H1 (cell line): ENCODE results near the gene ELOVL6. TPM values are rescaled to one million over a fixed set of nuclear protein-coding genes. Genes with fewer than 3 reads are reported as not detected.

Source experiments
- CTCF ChIA-PET: fragments of 300-600 bp; sonication (Branson Sonifier 250); formaldehyde crosslinking; loops from one replicate; lab custom pipeline; 2021; ENCODE audit not compliant: partially characterized antibody; lab: Charles Lee
- POLR2A ChIA-PET: fragments of 300-600 bp; sonication (Branson Sonifier 250); formaldehyde crosslinking; loops from one replicate; lab custom pipeline; 2021; ENCODE audit warnings: inconsistent platforms; ENCODE audit not compliant: partially characterized antibody; lab: Charles Lee
- DNase-seq, 2 experiments: peaks; one replicate each; pipeline versions ENCODE4 v3.0.0 to v3.0.0-alpha.2; 2010 to 2022; ENCODE audit warnings: low spot score in 2 of 2, low read depth in 1 of 2, mixed read lengths in 1 of 2
- FAIRE-seq: peaks from 2 replicates; lab custom pipeline; 2011; peaks lifted over from hg19 to GRCh38; lab: Jason Lieb, UNC
- H2AFZ ChIP-seq: 2 replicates; pipeline ENCODE4 v1.8.1; 2012; ENCODE audit warnings: low read length, inconsistent platforms
- H2AK5ac ChIP-seq: 2 replicates; pipeline ENCODE4 v1.6.1; 2013; ENCODE audit warnings: low read depth, low read length
- H2BK120ac ChIP-seq: replicated peaks from 2 replicates; pipeline ENCODE3; 2013; ENCODE audit warnings: low read depth, low read length, inconsistent platforms
- H2BK12ac ChIP-seq: 2 replicates; pipeline ENCODE4 v1.6.1; 2013; ENCODE audit warnings: low read depth, low read length
- H2BK15ac ChIP-seq: 2 replicates; pipeline ENCODE4 v1.6.1; 2013; ENCODE audit warnings: low read length
- H2BK20ac ChIP-seq: 2 replicates; pipeline ENCODE4 v1.6.1; 2013; ENCODE audit warnings: low read length
- H2BK5ac ChIP-seq: 2 replicates; pipeline ENCODE4 v1.6.1; 2013; ENCODE audit warnings: low read depth, low read length
- H3K14ac ChIP-seq: 2 replicates; pipeline ENCODE4 v1.6.1; 2013; ENCODE audit warnings: inconsistent platforms; ENCODE audit not compliant: insufficient read length
- H3K18ac ChIP-seq: 2 replicates; pipeline ENCODE4 v1.6.1; 2013; ENCODE audit warnings: low read length; ENCODE audit errors: extremely low read depth
- H3K23ac ChIP-seq: 2 replicates; pipeline ENCODE4 v1.6.1; 2013; ENCODE audit warnings: inconsistent platforms; ENCODE audit not compliant: insufficient read length
- H3K23me2 ChIP-seq: 2 replicates; pipeline ENCODE4 v1.6.1; 2013; ENCODE audit warnings: low read depth, low read length
- H3K27ac ChIP-seq: 2 replicates; pipeline ENCODE4 v1.6.1; 2011; ENCODE audit warnings: low read depth, low read length, inconsistent platforms
- H3K27me3 ChIP-seq, 4 experiments: replicated peaks in 1 of 4; 1 replicate in 1 of 4; 2 replicates in 3 of 4; pipeline versions ENCODE4 v1.6.1 to v1.8.1; 2011 to 2013; ENCODE audit warnings: low read length in 3 of 4, mild to moderate bottlenecking in 3 of 4, inconsistent platforms in 2 of 4, mixed read lengths in 2 of 4, moderate library complexity in 1 of 4; ENCODE audit not compliant: control insufficient read depth in 3 of 4, insufficient read depth in 3 of 4; ENCODE audit errors: extremely low read depth in 1 of 4
- H3K36me3 ChIP-seq, 4 experiments: 2 replicates each; pipeline versions ENCODE4 v1.6.1 to v1.8.1; 2011 to 2013; ENCODE audit warnings: mild to moderate bottlenecking in 4 of 4, low read length in 3 of 4, moderate library complexity in 2 of 4, control low read depth in 1 of 4, inconsistent platforms in 1 of 4; ENCODE audit not compliant: insufficient read depth in 4 of 4, control insufficient read depth in 2 of 4
- H3K4ac ChIP-seq: replicated peaks from 2 replicates; pipeline ENCODE3; 2013; ENCODE audit warnings: low read length, low read depth, mixed read lengths, inconsistent platforms; ENCODE audit not compliant: insufficient read length
- H3K4me1 ChIP-seq, 4 experiments: replicated peaks in 1 of 4; 1 replicate in 1 of 4; 2 replicates in 3 of 4; pipeline versions ENCODE4 v1.6.1 to v1.8.1; 2011 to 2013; ENCODE audit warnings: low read length in 3 of 4, inconsistent platforms in 2 of 4, mixed read lengths in 1 of 4; ENCODE audit not compliant: insufficient read depth in 4 of 4, control insufficient read depth in 3 of 4
- H3K4me2 ChIP-seq, 2 experiments: 2 replicates each; pipeline versions ENCODE4 v1.6.1 to v1.8.1; 2011 to 2013; ENCODE audit warnings: low read depth in 2 of 2, low read length in 2 of 2, control low read depth in 1 of 2, inconsistent platforms in 1 of 2, mild to moderate bottlenecking in 1 of 2; ENCODE audit not compliant: insufficient read depth in 1 of 2
- H3K4me3 ChIP-seq, 4 experiments: fragments of 200-600, 300-600 bp in 1 of 4; sonication (generic), shearing (Covaris generic), sonication (Bioruptor Twin) in 1 of 4; 2 replicates each; pipeline versions ENCODE4 v1.5.1 to v1.8.1; 2011 to 2016; ENCODE audit warnings: low read length in 4 of 4, low read depth in 3 of 4, control low read depth in 2 of 4, inconsistent platforms in 2 of 4, mild to moderate bottlenecking in 2 of 4, mixed read lengths in 1 of 4, moderate library complexity in 1 of 4; ENCODE audit not compliant: insufficient read depth in 2 of 4; ENCODE audit errors: extremely low read depth in 1 of 4
- H3K56ac ChIP-seq: replicated peaks from 2 replicates; pipeline ENCODE3; 2013; ENCODE audit warnings: low read depth, mild to moderate bottlenecking, mixed read lengths, low read length, inconsistent platforms; ENCODE audit not compliant: insufficient read length
- H3K79me1 ChIP-seq: 2 replicates; pipeline ENCODE4 v1.6.1; 2013; ENCODE audit warnings: low read depth, low read length, control low read depth
- H3K79me2 ChIP-seq, 2 experiments: 2 replicates each; pipeline versions ENCODE4 v1.6.1 to v1.8.1; 2012 to 2013; ENCODE audit warnings: low read length in 2 of 2, mild to moderate bottlenecking in 2 of 2, inconsistent platforms in 1 of 2; ENCODE audit not compliant: insufficient read depth in 2 of 2, control insufficient read depth in 1 of 2
- H3K9ac ChIP-seq, 4 experiments: replicated peaks in 1 of 4; 1 replicate in 1 of 4; 2 replicates in 3 of 4; pipeline versions ENCODE4 v1.6.1 to v1.8.1; 2011 to 2013; ENCODE audit warnings: low read depth in 3 of 4, low read length in 3 of 4, control low read depth in 2 of 4, mild to moderate bottlenecking in 2 of 4, moderate library complexity in 2 of 4, inconsistent platforms in 1 of 4; ENCODE audit errors: extremely low read depth in 1 of 4
- H3K9me3 ChIP-seq, 2 experiments: 2 replicates each; pipeline versions ENCODE4 v1.6.1 to v1.8.1; 2012 to 2013; ENCODE audit warnings: mild to moderate bottlenecking in 2 of 2, moderate library complexity in 2 of 2, control low read depth in 1 of 2, inconsistent platforms in 1 of 2, low read depth in 1 of 2, low read length in 1 of 2, mixed read lengths in 1 of 2; ENCODE audit not compliant: insufficient read depth in 2 of 2
- H4K20me1 ChIP-seq, 2 experiments: replicated peaks in 1 of 2; 2 replicates each; pipeline versions ENCODE3 to v1.8.1; 2011 to 2013; ENCODE audit warnings: inconsistent platforms in 2 of 2, low read length in 2 of 2, mild to moderate bottlenecking in 1 of 2; ENCODE audit not compliant: insufficient read depth in 2 of 2, control insufficient read depth in 1 of 2
- H4K5ac ChIP-seq: 2 replicates; pipeline ENCODE4 v1.6.1; 2013; ENCODE audit warnings: low read length, low read depth, mixed read lengths, inconsistent platforms; ENCODE audit not compliant: insufficient read length
- H4K8ac ChIP-seq: 2 replicates; pipeline ENCODE4 v1.8.0; 2013; ENCODE audit warnings: mild to moderate bottlenecking, moderate library complexity, low read length, inconsistent platforms; ENCODE audit not compliant: insufficient read depth; ENCODE audit errors: extremely low read depth
- H4K91ac ChIP-seq: replicated peaks from 2 replicates; pipeline ENCODE3; 2013; ENCODE audit warnings: low read length, mixed read lengths, inconsistent platforms; ENCODE audit not compliant: insufficient read length
- polyA plus RNA-seq, 7 experiments: library from polyadenylated mRNA; depleted of rRNA in 3 of 7; stranded (reverse) in 5 of 7; unstranded in 2 of 7; fragments of >200 nt in 5 of 7; fragments of 200-250 nt in 2 of 7; gene quantifications; 1 replicate in 5 of 7; 2 replicates in 1 of 7; 4 replicates in 1 of 7; pipeline versions ENCODE4 v1.2.1 to v1.2.3, GENCODE V29; 2011 to 2013; ENCODE audit warnings: missing spikeins in 2 of 7, mixed read lengths in 2 of 7
- total RNA-seq: library from RNA; stranded (reverse); fragmentation: NEBNext Ultra II Directional; extraction: Animal tissue kit (Norgen Biotek cat#: 25700); gene quantifications from 2 replicates; pipeline ENCODE4 v1.2.1, GENCODE V29; 2021
- TF ChIP-seq, protein P1 (sequence below): fragments of 300-600 bp; sonication (generic); IDR thresholded peaks from 2 replicates; pipeline ENCODE4 v1.7.1; 2012; ENCODE audit warnings: low read length, moderate library complexity, mild to moderate bottlenecking, inconsistent platforms; ENCODE audit not compliant: insufficient replicate concordance

Gene ELOVL6
- total and polyA plus RNA-seq, 2 of the 8 experiments (the other 6 are each of a cell fraction or from before 2014, with no cell fraction given) = 27.8 to 86.6 TPM

DNA sequence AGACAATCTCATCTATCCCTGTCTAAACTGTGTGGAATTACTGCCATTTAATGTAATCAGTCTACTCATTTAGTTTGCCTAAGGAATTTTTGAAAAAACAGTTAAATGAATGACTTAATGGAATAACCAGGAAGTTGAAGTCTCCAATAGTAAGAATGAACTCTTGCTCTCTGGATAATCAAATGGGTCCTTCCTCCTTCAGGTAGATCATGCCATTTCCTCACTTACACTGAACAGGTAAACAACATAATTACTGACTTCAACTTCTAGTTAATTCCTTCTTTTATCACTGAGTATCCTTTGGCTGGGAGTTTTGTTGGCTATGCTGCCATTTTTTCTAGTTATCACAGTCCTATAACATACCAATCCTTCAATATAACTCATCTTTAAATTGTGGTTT, 56.0 kb downstream of the ELOVL6 start:
- Histone ChIP-seq H2BK5ac (no peak overlapping the region), H3K9me3 (no peaks in the 10 kb centered on the region), H3K14ac (no peak overlapping the region), H3K4me3 (no peak overlapping the region), H2BK12ac (no peak overlapping the region), H2BK15ac (no peak overlapping the region), H4K20me1 (peaks cover 0 to 2% of the 10 kb centered on the region in 2 experiments), H2AFZ (no peak overlapping the region), H3K4ac (no peak overlapping the region), H3K36me3 (no peaks in the 10 kb centered on the region; a peak in 3 of 8 replicates), H2BK120ac (no peak overlapping the region), H3K56ac (no peak overlapping the region), H2AK5ac (no peak overlapping the region), H3K4me2 (no peak overlapping the region), H2BK20ac (no peak overlapping the region), H4K5ac (no peak overlapping the region), H3K9ac (no peak overlapping the region), H4K8ac (no peak overlapping the region), H3K79me2 (peaks cover 0 to 51% of the 10 kb centered on the region in 2 experiments; a peak in 2 of 4 replicates), H3K23ac (no peak overlapping the region), H3K27me3 (no peaks in the 10 kb centered on the region), H3K79me1 (peaks cover 7% of the 10 kb centered on the region), H3K23me2 (no peaks in the 10 kb centered on the region), H3K4me1 (peaks cover 0 to 3% (median 2%) of the 10 kb centered on the region in 4 experiments; a peak in 3 of 7 replicates), H3K27ac (no peak overlapping the region), H3K18ac (no peak overlapping the region), H4K91ac (no peak overlapping the region)
- FAIRE-seq = no peak
- ChIA-PET CTCF (interaction anchor here (0.6 kb wide), 1 partner anchor 126 kb away, joined by 3 read pairs; no protein-coding TSS in a partner anchor), POLR2A (no interaction called here)
- DNase-seq = no peak
- TF ChIP-seq, protein P1, sequence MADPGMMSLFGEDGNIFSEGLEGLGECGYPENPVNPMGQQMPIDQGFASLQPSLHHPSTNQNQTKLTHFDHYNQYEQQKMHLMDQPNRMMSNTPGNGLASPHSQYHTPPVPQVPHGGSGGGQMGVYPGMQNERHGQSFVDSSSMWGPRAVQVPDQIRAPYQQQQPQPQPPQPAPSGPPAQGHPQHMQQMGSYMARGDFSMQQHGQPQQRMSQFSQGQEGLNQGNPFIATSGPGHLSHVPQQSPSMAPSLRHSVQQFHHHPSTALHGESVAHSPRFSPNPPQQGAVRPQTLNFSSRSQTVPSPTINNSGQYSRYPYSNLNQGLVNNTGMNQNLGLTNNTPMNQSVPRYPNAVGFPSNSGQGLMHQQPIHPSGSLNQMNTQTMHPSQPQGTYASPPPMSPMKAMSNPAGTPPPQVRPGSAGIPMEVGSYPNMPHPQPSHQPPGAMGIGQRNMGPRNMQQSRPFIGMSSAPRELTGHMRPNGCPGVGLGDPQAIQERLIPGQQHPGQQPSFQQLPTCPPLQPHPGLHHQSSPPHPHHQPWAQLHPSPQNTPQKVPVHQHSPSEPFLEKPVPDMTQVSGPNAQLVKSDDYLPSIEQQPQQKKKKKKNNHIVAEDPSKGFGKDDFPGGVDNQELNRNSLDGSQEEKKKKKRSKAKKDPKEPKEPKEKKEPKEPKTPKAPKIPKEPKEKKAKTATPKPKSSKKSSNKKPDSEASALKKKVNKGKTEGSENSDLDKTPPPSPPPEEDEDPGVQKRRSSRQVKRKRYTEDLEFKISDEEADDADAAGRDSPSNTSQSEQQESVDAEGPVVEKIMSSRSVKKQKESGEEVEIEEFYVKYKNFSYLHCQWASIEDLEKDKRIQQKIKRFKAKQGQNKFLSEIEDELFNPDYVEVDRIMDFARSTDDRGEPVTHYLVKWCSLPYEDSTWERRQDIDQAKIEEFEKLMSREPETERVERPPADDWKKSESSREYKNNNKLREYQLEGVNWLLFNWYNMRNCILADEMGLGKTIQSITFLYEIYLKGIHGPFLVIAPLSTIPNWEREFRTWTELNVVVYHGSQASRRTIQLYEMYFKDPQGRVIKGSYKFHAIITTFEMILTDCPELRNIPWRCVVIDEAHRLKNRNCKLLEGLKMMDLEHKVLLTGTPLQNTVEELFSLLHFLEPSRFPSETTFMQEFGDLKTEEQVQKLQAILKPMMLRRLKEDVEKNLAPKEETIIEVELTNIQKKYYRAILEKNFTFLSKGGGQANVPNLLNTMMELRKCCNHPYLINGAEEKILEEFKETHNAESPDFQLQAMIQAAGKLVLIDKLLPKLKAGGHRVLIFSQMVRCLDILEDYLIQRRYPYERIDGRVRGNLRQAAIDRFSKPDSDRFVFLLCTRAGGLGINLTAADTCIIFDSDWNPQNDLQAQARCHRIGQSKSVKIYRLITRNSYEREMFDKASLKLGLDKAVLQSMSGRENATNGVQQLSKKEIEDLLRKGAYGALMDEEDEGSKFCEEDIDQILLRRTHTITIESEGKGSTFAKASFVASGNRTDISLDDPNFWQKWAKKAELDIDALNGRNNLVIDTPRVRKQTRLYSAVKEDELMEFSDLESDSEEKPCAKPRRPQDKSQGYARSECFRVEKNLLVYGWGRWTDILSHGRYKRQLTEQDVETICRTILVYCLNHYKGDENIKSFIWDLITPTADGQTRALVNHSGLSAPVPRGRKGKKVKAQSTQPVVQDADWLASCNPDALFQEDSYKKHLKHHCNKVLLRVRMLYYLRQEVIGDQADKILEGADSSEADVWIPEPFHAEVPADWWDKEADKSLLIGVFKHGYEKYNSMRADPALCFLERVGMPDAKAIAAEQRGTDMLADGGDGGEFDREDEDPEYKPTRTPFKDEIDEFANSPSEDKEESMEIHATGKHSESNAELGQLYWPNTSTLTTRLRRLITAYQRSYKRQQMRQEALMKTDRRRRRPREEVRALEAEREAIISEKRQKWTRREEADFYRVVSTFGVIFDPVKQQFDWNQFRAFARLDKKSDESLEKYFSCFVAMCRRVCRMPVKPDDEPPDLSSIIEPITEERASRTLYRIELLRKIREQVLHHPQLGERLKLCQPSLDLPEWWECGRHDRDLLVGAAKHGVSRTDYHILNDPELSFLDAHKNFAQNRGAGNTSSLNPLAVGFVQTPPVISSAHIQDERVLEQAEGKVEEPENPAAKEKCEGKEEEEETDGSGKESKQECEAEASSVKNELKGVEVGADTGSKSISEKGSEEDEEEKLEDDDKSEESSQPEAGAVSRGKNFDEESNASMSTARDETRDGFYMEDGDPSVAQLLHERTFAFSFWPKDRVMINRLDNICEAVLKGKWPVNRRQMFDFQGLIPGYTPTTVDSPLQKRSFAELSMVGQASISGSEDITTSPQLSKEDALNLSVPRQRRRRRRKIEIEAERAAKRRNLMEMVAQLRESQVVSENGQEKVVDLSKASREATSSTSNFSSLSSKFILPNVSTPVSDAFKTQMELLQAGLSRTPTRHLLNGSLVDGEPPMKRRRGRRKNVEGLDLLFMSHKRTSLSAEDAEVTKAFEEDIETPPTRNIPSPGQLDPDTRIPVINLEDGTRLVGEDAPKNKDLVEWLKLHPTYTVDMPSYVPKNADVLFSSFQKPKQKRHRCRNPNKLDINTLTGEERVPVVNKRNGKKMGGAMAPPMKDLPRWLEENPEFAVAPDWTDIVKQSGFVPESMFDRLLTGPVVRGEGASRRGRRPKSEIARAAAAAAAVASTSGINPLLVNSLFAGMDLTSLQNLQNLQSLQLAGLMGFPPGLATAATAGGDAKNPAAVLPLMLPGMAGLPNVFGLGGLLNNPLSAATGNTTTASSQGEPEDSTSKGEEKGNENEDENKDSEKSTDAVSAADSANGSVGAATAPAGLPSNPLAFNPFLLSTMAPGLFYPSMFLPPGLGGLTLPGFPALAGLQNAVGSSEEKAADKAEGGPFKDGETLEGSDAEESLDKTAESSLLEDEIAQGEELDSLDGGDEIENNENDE = no peak
